GM23338 (cell line): Measurements from ENCODE around the gene TMEM150C. TPM values are rescaled to one million over a fixed set of nuclear protein-coding genes. Genes with fewer than 3 reads are reported as not detected.

Source experiments
- ATAC-seq: fragments of 200-7000 bp; cut with Tn5 transposase; 3 replicates; pipeline ENCODE4 v1.9.1; 2020
- DNase-seq: peaks from one replicate; pipeline ENCODE4 v3.0.0-alpha.2; 2015; ENCODE audit warnings: low spot score
- H2AFZ ChIP-seq: fragments of 200-600 bp; sonication (generic); 2 replicates; pipeline ENCODE4 v1.8.0; 2016; ENCODE audit warnings: antibody characterized with exemption, mild to moderate bottlenecking, moderate library complexity
- H3F3A ChIP-seq: fragments of 200-600 bp; sonication (generic); replicated peaks from 2 replicates; pipeline ENCODE4 v1.8.0; 2017; ENCODE audit warnings: antibody characterized with exemption, mixed run types, low read depth
- H3K27ac ChIP-seq: fragments of 200-600 bp; sonication (generic); 2 replicates; pipeline ENCODE4 v1.6.1; 2016; ENCODE audit warnings: low read depth
- H3K27me3 ChIP-seq: fragments of 200-600 bp; sonication (generic); 2 replicates; pipeline ENCODE4 v1.8.0; 2016; ENCODE audit warnings: mild to moderate bottlenecking, mixed run types, moderate library complexity; ENCODE audit not compliant: insufficient read depth
- H3K36me3 ChIP-seq: fragments of 200-600 bp; sonication (generic); 2 replicates; pipeline ENCODE4 v1.8.0; 2016; ENCODE audit warnings: mild to moderate bottlenecking; ENCODE audit not compliant: insufficient read depth
- H3K4me1 ChIP-seq: fragments of 200-600 bp; sonication (generic); 2 replicates; pipeline ENCODE4 v1.8.0; 2016; ENCODE audit warnings: mild to moderate bottlenecking, moderate library complexity; ENCODE audit not compliant: insufficient read depth
- H3K4me2 ChIP-seq: fragments of 200-600 bp; sonication (generic); 2 replicates; pipeline ENCODE4 v1.7.1; 2017; ENCODE audit warnings: mixed run types
- H3K4me3 ChIP-seq: fragments of 200-600 bp; sonication (generic); 2 replicates; pipeline ENCODE4 v1.6.1; 2016; ENCODE audit warnings: mixed run types
- H3K79me2 ChIP-seq: fragments of 200-600 bp; sonication (generic); replicated peaks from 2 replicates; pipeline ENCODE4 v1.8.0; 2017; ENCODE audit warnings: mild to moderate bottlenecking; ENCODE audit not compliant: insufficient read depth
- H3K9me2 ChIP-seq: fragments of 200-600 bp; sonication (generic); 2 replicates; pipeline ENCODE4 v1.8.0; 2017; ENCODE audit not compliant: insufficient read depth
- H4K20me1 ChIP-seq: fragments of 200-600 bp; sonication (generic); replicated peaks from 2 replicates; pipeline ENCODE4 v1.8.0; 2017; ENCODE audit warnings: mild to moderate bottlenecking; ENCODE audit not compliant: insufficient read depth
- H3K27ac Mint-ChIP-seq: 2 replicates; pipeline ENCODE4 v1.8.0; 2020; ENCODE audit warnings: inconsistent platforms, mild to moderate bottlenecking, moderate library complexity, mixed read lengths
- H3K27me3 Mint-ChIP-seq: 3 replicates; pipeline ENCODE4 v1.8.0; 2022; ENCODE audit warnings: low read depth, mild to moderate bottlenecking, moderate library complexity, mixed read lengths, inconsistent platforms; ENCODE audit not compliant: insufficient read depth, poor library complexity
- H3K36me3 Mint-ChIP-seq: 3 replicates; pipeline ENCODE4 v1.8.0; 2021; ENCODE audit warnings: low read depth, mild to moderate bottlenecking, inconsistent platforms, moderate library complexity, mixed read lengths
- H3K4me1 Mint-ChIP-seq: 3 replicates; pipeline ENCODE4 v1.8.0; 2020; ENCODE audit warnings: mild to moderate bottlenecking, inconsistent platforms, mixed read lengths
- H3K4me3 Mint-ChIP-seq: 3 replicates; pipeline ENCODE4 v1.8.0; 2021; ENCODE audit warnings: moderate library complexity, mild to moderate bottlenecking, inconsistent platforms, mixed read lengths
- H3K9me3 Mint-ChIP-seq: 3 replicates; pipeline ENCODE4 v1.8.0; 2020; ENCODE audit warnings: moderate library complexity, mild to moderate bottlenecking, inconsistent platforms, mixed read lengths
- EZH2phosphoT487 ChIP-seq: fragments of 200-600 bp; sonication (generic); IDR thresholded peaks from one replicate; pipeline ENCODE4 v1.8.1; 2018; ENCODE audit warnings: antibody characterized with exemption; ENCODE audit not compliant: unreplicated experiment
- NANOG ChIP-seq: IDR thresholded peaks from 2 replicates; pipeline ENCODE4 v1.6.1; 2016; ENCODE audit warnings: antibody characterized with exemption, borderline replicate concordance
- POLR2AphosphoS5 ChIP-seq: IDR thresholded peaks from 2 replicates; pipeline ENCODE4 v1.6.1; 2016; ENCODE audit warnings: antibody characterized with exemption, low read depth
- ZNF114 ChIP-seq: fragments of 250-450 bp; sonication (Bioruptor Pico); IDR thresholded peaks from 2 replicates; pipeline ENCODE4 v1.5.0; 2020; ENCODE audit warnings: mild to moderate bottlenecking, moderate library complexity
- ZNF462 ChIP-seq: fragments of 250-450 bp; sonication (Bioruptor Pico); IDR thresholded peaks from 2 replicates; pipeline ENCODE4 v1.5.0; 2020; ENCODE audit warnings: mild to moderate bottlenecking, moderate library complexity
- polyA plus RNA-seq: library from polyadenylated mRNA; unstranded; fragments of >200 nt; fragmentation: Nextera tagmentation; extraction: Ambion mirVana; gene quantifications from 2 replicates; pipeline ENCODE4 v1.2.1, GENCODE V29; 2016
- total RNA-seq: library from RNA; depleted of rRNA; stranded (reverse); fragments of >200 nt; shearing (Covaris generic); gene quantifications from 2 replicates; pipeline ENCODE4 v1.2.3, GENCODE V29; 2014
- TF ChIP-seq, protein P1 (sequence below): IDR thresholded peaks from one replicate; pipeline ENCODE4 v1.6.1; 2018; ENCODE audit warnings: antibody characterized with exemption; ENCODE audit not compliant: unreplicated experiment

Gene TMEM150C
- total and polyA plus RNA-seq, 2 experiments from 2014 or later: 1.7 to 4.0 TPM

DNA sequence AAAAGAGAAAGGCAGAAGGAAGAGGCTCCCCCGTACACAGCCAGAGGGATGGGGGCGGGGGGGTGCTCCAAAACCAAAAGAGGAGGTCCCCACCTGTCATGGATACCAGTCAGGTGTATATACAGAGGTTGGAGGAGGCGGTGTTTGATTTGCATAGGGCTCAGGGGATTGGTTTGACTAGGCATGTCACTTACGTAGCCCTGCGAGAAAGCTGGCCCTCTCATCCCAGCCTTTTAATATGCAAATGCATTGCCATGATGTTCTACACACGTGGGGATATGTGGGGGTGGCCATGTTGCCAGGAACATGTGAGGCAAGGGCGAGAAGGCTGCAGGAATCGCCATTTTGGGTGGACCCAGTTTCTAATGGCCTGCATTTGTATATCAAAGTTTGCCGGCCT is 38.6 kb downstream of the TMEM150C start (continued):
- TF ChIP-seq ZNF462 (CRISPR knock-in tag): no peak
- no peak for TF ChIP-seq ZNF114 (CRISPR knock-in tag)
- no peak for TF ChIP-seq POLR2AphosphoS5
- no peak for TF ChIP-seq NANOG

DNA sequence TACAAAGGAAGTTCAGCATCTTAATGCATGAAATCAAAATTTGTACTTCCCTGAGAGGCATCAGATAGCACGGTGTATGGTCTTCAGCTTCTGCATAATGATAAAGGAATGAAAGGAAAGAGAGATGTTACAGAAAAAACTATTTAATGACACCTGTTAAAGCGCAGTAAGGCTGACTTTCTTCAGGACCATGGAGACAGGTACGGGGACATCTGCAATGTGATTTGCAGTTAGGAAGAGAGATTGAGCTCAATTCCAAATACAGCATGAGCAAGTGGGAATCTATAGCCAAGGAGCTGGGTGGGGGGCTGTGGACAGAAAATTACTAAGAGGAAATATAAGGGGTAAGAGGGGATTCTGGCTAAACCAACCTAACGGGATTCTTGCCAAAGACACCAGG is 39.3 kb downstream of the TMEM150C start:
- Mint-ChIP-seq H3K9me3 (no peaks in the 10 kb centered on the region), H3K27me3 (no peaks in the 10 kb centered on the region), H3K36me3 (no peaks in the 10 kb centered on the region), H3K27ac (no peak overlapping the region), H3K4me1 (peaks cover 26% of the 10 kb centered on the region), H3K4me3 (no peak overlapping the region)
- Histone ChIP-seq H4K20me1 (no peaks in the 10 kb centered on the region), H3K9me2 (no peaks in the 10 kb centered on the region), H3K79me2 (no peaks in the 10 kb centered on the region), H3K36me3 (no peaks in the 10 kb centered on the region), H3K4me3 (no peak overlapping the region), H3K4me1 (peaks cover 26% of the 10 kb centered on the region), H3K27me3 (no peaks in the 10 kb centered on the region), H2AFZ (no peak overlapping the region), H3K27ac (no peak overlapping the region), H3F3A (no peaks in the 10 kb centered on the region), H3K4me2 (no peak overlapping the region)
- TF ChIP-seq, protein P1, sequence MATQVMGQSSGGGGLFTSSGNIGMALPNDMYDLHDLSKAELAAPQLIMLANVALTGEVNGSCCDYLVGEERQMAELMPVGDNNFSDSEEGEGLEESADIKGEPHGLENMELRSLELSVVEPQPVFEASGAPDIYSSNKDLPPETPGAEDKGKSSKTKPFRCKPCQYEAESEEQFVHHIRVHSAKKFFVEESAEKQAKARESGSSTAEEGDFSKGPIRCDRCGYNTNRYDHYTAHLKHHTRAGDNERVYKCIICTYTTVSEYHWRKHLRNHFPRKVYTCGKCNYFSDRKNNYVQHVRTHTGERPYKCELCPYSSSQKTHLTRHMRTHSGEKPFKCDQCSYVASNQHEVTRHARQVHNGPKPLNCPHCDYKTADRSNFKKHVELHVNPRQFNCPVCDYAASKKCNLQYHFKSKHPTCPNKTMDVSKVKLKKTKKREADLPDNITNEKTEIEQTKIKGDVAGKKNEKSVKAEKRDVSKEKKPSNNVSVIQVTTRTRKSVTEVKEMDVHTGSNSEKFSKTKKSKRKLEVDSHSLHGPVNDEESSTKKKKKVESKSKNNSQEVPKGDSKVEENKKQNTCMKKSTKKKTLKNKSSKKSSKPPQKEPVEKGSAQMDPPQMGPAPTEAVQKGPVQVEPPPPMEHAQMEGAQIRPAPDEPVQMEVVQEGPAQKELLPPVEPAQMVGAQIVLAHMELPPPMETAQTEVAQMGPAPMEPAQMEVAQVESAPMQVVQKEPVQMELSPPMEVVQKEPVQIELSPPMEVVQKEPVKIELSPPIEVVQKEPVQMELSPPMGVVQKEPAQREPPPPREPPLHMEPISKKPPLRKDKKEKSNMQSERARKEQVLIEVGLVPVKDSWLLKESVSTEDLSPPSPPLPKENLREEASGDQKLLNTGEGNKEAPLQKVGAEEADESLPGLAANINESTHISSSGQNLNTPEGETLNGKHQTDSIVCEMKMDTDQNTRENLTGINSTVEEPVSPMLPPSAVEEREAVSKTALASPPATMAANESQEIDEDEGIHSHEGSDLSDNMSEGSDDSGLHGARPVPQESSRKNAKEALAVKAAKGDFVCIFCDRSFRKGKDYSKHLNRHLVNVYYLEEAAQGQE: peak; percentile 53
- TF ChIP-seq EZH2phosphoT487: no peak
- no peak for ATAC-seq
- peak; percentile 12 for DNase-seq
